Amniotic epithelial cell (primary cell): ENCODE results near the gene APBA2.

Experiments used
- DNase-seq: peaks from one replicate; pipeline ENCODE4 v3.0.0-alpha.2; 2010; ENCODE audit warnings: low read depth

APBA2 gene

DNA sequence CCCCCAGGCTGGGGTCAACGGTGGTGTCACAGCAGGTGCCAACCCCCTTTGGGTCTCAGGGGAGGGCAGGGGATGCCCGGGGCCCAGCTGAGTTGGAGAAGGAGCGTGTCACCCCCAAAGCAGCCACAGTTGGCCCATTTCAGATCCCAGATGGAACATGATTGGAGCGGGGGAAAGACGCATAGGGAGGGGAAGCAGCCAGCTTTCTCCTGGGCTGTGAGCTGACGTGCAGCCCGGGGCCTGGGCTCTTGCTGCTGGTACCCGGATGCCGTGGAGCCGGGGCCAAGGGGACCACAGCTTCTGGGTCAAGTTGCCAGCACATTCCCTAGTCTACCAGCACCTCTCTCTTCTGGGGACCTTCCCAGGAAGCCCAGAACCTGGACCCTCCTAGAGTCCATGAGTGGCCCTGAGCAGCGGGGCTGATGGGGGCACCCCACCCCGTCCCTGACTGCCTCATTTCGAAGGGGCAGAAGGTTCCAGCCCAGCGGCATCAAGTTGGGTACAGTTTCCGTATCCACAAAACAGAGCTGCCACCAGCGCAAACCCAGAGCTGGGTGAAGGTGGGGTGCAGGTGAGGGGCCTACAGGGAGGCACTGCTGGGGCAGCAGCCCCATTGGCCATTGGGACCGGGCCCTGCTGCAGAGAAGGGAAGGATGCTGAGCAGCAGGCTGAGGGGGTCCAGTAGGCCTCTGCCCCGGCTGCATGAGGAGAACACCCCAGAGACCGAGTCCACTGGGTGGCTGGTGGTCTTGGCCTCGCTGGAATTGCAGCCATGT lies 235.0 kb downstream of the APBA2 start:
- DNase-seq, result no peak

DNA sequence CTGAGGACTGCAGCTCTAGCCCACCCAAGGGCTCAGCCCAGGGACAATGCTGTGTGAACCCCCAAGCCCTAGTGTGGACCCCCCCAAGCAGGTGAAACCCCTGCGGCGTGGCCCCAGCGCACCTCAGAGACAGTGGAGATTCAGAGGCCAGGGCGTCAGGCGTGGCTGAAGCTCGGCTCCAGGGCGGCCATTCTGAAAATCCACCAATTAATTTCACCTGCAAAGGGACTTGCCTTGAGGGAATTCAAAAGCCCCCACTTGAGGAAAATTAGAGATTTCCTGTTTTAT lies 235.5 kb downstream of the APBA2 start:
- no peak for DNase-seq

DNA sequence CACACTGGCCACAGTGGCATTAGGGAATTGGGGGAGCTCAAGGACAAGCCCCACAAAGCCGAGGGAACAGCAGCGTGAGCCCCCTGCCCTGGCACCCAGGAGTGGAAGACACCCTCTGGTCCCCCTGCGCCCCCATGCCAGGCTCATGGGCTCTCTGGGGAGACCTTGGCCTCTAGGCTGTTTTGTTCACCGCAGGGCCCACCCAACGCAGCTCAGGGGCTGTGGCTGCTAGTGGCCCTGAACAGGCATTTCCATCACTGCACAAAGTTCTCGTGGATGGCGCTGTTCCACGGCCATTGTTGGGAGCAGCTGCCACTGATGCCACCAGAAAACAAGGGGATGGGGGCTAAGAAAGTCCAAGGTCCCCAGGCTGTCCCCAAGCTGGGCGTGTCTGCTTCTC lies 236.1 kb downstream of the APBA2 start:
- no peak for DNase-seq

DNA sequence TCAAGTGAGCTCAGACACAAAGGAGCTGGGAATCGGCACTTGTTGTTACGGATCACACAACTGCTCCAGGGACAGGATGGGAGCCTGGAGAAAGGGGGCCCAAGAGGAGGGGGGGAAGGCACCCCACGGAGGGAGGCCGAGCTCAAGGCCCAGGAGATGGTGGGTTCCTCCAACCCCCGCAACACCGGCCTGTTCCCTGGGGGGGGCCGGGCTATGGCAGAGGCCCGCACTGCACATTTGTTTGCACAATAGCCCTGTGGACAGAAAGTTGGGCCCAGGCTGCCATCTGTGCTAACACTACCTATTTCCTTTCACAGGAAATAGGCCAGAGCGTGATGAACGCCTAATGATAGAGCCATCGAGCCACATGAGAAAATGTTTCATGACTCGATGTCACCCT lies 236.7 kb downstream of the APBA2 start:
- DNase-seq, result no peak

DNA sequence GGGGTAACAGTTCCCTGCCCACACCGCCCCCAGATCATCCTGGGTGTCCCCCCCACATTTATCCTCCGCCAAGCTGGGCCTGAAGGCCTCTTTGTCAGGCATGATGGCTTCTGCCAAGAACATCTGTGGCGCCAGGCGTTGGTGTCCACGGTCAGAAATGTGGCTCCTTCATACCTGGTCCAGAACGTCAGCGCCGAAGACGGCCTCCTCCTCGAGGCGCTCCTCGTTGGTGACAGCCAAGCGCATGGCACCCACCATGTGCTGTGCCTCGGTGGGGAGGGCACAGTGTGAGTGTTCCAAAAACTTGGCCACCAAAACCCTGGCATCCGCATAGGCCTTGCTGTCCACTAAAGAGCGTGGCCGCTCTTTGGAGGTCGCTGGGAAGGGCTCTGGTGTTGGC lies 237.4 kb downstream of the APBA2 start:
- no peak for DNase-seq

DNA sequence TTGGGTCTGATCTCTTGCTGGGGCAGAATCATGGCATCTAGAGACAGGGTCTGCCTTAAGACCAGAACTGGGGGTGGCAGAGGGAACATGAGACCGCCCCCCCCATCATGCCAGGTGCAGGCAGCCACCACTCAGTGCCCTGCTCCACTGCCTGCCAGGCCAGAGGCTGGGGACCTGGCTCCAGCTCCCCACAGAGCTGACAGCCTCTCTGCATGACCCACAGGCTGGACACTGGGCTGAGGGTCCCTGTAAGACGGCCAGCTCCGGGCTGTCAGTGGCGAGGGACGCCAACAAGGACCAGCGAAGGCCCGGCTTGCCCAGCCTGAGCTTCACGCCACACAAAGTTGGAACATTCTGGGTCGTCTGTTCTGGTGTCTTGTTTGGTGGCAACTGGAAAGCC lies 238.2 kb downstream of the APBA2 start:
- no peak for DNase-seq

DNA sequence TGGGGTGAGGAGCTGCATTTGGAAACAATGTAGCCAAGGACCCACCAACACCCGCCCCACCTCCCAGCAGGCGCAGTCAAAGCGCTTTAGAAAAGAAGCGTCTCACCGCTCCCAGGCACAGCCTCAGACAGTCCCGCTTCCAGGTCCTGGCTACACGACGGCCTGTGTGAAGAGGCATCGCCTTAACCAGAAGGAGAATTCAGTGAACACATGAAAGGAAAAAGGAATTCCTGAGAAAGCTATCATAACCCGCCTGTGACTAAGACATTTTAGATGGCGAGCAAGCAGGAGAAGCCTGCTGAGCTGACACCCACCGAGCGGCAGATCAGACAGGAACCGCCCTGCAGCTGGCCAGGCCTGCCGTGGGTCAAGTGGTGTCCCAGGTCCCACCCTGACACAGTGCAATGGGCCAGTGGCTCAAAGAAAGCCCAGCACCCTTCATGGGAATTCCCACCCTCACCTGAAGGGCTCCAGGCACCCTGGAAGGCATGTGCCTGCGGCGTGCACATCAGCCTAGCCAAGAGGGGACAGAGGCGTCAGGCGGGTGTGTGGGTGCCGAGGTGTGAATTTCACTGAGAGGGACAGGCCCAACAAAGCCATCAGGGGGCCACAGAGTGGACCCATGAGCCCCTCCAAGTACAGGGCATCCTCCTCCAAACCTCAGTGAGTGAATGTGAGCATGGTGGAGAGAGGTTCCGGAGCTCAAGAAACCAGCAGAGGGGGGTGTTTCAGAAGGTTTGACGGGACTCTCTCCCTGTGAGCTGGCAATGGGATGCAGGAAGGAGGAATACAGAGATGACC lies 239.0 kb downstream of the APBA2 start:
- no peak for DNase-seq

DNA sequence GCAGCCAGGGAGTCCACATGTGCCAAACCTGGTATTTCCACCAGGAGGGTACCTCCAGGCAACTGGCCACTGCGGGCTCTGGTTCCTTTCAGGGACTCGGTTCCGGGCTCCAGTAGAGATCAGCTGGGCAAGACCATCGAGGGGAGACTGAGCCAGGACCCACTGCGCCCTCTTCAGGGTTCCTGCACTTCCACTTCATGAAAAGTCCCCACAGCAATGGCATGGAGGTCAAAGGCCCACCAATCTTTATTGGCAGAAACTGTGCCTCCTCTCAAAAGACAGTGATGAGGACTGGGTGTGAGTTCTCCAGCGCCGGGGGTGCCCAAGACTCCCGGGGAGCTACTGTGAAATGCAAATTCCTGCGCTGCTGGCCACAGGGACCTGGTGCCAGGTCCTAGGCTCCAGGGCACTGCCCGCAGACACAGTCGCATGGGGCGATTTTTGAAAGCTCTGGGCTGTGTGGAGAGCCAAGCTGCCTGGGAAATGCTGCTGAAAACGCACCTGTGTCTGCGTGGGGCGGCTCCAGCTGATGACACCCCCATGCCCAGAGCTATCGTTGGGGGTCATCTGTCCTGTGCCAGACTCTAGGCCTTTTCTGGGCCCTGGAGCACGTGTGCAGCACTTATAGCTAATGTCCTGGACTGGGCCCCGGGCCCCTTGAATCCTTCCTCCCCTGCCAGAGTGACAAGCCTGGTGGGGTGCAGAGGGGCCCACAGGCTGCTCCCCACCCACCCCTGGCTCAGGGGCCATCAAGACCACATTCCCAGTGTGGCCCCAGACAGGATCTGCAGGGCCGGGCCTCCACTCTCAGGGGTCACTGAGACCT lies 239.8 kb downstream of the APBA2 start:
- DNase-seq, result no peak

DNA sequence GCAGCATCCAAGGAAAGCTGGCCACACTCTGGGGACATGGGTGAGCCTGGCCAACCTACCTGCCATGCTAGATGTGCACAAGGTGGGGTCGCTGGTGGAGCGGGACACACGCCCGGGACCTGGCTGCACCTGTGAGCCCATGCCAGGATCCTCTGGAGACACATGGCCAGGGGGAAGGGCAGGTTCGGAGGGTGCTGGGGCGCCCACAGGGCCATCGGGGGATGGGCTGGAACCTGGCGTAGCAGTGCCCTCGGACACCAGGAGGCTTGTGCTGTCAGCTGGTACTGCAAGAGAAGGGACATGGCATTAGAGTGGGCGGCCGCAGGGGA lies 240.4 kb downstream of the APBA2 start:
- DNase-seq, result no peak

DNA sequence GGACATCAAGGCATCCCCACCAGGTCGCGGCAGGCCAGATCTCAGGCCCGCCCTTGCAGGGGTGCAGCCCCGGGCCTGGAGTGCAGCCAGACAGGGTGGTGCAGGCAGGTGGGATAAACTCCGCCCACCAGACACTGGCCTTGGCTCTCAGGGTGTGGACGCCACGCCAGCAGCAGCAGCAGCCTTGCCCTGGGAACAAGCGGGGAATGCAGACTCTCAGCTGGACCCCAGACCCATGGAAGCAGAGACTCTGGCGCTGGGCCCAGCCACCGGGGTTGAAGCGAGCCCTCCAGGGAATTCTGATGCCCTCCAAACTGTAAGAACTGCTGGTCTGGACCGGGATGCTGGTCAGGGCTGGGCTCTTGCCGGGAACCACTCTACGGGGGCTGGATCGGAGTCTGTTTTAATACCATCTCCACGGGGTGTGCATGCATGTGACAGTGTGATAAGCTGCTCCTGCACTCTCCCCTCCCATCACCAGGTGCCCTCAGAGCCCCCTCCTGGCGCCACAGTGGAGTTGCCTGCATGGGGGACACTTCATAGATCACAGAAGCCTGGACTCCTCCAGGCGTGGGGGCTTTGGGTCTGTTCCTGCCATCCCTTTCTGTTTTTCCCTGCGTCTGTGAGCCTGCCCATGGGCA lies 241.2 kb downstream of the APBA2 start:
- DNase-seq, result no peak

DNA sequence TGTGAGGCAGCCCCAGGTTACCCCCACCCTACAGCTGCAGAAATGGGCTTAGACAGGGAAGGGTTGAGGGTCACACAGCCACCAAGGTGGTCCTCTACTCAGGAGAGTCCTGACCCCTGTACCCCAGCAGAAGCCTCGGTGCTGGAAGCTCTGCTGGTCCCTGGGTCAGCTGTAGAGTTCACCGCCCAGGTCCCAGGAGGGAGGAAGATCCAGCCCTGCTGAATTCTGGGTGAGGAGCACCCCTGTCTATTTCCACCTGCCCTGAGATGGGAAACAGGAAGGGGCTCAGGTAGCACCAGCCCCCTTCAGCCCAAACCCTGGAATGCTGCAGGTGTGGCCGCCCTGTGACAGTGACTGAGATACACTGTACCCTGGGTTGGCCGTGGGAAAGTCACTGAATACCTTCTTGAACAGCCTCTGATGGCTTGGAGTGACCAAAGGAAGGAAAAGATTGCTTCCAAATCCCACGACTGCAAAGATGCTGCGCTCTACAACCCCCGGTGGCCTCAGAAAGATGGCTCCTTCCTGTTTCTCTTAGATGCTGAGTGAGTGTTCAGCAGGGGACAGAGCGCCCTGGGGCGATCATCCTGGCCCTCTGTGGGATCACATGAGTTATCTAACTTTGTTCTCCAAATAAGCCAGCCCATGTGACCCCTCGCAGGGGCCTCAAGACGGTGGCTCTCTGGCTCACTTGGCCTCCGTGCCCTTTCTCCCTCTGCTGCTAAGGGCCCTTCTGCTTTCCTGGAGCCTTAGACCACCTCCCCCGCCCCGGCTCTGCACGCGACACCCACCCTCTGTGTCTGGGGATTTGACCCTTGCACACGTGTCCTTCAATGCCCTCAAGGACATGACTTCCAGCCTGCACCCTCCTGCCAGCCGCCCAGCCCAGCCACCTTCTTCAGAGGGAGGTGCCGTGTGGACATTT lies 242.0 kb downstream of the APBA2 start:
- no peak for DNase-seq

DNA sequence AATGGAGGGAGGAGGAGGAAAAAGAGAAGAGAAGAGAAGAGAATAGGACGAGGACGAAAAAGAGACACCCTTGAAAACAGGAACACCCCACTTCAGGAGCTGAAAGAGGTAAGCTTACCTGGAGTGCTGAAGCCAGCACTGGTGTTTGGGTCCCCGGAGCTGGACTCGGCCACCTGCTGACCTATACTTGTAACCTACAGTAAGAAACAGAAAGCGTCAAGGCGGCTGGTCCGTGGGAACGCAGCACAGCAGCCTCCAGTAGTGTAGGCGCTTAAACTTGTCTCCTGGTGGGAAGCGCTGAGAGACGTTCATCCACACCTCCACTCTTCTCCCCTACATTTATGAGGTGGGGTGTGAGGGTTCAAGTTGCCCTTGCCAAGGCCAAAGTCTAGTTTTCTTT lies 242.9 kb downstream of the APBA2 start:
- no peak for DNase-seq

DNA sequence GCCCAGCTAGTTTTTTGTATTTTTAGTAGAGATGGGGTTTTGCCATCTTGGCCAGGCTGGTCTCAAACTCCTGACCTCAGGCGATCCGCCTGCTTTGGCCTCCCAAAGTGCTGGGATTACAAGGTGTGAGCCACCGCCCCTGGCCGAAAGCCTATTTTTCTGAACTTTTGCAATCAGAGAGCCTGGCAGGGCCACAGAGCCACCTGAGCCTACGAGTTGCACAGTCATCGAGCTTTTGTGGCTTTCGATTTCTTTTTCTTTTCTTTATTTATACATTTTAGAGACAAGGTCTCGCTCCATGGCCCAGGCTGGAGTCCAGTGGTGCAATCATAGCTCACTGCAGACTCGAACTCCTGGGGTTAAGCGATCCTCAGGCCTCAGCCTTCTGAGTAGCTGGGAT lies 243.4 kb downstream of the APBA2 start:
- no peak for DNase-seq

DNA sequence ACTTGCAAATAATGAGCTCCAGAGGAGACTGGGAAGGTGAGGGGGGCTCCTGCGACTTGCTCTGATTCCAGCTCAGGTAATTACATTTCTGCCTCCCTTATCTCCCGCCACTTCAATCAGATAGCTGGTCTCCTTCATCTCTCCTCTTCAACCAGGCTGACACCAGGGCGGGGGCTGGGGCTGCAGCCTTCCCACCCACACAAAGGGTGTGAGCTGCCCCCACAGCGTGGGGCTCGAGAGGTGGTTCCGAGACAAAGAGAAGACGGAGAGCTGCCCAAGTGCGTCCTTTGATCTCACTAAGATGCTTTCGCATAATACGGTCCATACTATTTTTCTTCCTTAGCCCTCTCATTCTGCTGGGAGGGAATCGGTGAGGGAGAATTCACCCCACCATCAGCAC lies 244.2 kb downstream of the APBA2 start:
- DNase-seq, result no peak

DNA sequence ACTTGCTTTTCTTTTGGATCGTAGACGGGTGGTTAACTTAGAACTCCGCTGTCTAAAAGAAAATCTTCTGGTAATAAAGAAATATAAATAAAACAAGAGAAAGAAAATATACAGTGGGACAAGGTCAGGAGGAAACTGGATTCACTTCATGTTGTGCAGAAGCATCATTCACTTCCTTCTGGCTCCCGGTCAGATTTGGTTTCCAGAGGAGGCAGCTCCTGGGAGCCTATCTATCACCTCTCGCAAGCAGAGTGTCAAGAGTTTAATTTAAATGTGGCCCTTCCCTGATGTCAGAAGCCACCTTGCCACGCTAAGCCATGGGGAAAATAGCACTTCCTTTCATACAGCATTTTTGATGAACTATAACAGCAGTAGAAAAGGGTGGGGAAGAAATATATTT lies 244.7 kb downstream of the APBA2 start:
- DNase-seq, result no peak

DNA sequence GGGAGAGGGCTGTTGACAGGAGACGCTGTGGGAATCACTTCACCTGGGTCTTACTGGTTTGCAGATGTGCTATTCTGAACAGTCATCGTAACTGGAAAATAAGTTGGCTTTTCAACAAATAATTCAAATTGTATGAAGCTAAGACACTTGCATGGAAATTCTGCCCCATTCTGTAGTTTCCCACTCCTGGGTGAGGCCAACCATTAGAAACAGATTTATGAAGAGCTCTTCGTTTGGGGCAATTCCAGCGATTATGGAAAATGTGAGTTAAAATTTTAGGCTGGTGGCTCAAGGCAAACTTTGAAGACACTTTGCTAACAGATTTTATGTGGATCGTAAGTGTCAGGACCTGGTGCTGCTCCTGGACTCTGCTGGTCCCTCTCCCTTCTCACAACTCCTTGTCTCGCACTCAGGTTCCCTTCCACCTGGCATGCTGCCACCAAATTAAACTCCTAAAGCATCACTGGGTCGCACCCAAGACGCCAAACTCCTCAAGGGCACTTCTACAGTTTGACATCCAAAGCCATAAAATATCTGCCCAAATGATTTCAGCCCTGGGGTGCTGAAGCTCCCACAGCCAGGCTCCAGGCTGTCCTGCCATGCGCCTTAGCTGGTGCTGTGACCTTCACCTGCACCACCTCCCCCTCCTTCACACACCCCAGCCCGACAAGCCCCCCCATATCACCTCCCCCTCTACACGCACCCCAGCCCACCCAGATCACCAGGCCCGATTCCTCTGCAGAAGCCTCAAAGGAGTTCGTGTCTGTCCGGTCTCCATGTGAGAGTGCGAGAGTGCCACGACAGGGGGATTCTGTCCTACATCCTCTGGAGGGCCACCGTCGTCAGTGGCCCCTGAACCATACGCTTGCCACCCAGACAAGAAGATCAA lies 245.4 kb downstream of the APBA2 start:
- no peak for DNase-seq

DNA sequence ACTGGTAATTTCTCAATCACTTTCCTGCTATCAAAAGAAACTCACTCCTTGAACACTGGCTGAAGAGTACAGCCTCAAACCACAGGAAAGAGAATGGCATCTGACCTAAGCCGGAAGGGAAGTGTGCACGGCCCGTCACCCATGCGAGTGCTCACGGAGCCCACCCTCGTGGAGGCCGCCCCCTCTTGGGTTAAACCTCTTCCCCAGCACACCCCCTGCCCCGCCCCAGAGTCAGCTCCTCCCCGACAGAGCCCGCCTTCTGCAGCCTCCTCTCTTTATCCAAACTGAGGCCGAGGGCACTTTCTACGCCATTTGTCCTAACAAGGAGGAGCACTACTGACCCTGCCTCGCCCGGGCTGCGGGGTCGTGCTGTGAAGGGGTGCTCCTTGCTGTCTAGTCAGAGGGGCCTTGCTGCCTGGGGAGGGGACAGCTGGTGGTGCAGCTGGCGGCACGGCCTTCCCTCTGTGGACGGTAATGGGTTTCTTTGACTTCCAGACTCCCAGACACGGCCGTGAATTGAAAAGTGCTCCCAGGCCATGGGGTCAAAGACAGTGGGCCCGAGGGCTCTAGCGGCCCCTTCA lies 246.2 kb downstream of the APBA2 start:
- DNase-seq, result no peak

DNA sequence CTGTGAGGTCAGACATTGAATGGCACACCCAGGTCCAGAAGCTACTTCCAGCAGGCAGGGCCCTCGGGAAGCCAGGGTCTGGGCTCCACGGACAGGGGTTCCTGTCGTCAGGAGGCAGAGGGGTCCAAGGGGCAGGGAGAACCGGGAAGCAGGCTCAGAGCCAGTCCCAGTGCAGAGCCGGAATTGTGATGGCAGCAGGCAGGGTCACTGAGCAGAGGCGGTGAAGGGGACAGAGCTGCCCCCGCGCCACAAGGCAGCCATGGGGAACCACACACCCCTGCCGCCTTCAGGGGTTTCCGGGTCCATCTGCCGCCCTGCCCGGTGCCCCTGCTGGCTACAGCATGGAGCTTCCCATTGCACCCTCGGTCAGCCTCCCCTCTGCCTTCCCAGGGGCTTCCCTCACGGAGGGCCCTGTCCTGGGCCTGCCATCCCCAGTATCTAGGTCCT lies 247.0 kb downstream of the APBA2 start:
- DNase-seq, result no peak

DNA sequence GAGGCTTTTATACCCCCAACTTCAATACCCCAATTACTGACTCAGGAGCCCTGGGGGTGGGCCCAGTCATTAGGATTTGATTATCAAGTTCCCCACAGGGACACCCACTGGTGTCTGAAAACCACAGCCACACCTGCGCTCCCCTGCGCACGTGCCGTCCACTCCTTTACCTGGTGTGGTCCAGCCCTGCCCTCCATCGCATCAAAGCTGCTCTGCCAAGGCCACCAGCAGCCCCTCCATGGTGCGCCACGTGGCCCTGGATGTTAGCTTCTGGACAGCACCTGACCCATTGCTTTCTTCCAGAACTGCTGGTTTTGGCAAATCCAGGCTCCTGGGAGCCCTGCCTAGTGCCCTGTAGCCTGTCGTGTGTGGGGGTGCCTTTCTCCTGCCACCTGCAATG lies 247.5 kb downstream of the APBA2 start:
- DNase-seq, result no peak

DNA sequence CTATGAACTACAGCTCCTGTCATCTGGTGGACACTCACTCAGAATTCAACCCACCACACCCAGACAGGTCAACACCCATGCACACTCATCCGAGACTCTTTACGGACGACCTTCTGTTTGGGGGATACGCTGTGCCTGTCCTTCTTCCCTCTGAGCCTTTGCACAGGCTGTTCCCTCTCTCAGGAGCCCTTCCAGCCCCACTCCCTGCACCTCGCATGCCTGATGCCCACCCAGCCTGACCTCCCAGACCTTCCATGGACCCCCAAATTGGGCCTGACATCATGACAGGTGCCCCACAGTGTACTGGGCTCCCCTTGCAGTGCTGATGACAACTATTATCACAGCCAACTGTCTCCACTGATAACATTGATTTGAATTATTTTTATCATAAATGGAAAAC lies 248.0 kb downstream of the APBA2 start:
- DNase-seq, result no peak
